ENCODE data around the gene SINHCAF. TPM values are rescaled to one million over a fixed set of nuclear protein-coding genes. Genes with fewer than 3 reads are reported as not detected.

The SINHCAF gene
- polyA plus RNA-seq, 1 donor from 2014 or later = 80.5 TPM

DNA sequence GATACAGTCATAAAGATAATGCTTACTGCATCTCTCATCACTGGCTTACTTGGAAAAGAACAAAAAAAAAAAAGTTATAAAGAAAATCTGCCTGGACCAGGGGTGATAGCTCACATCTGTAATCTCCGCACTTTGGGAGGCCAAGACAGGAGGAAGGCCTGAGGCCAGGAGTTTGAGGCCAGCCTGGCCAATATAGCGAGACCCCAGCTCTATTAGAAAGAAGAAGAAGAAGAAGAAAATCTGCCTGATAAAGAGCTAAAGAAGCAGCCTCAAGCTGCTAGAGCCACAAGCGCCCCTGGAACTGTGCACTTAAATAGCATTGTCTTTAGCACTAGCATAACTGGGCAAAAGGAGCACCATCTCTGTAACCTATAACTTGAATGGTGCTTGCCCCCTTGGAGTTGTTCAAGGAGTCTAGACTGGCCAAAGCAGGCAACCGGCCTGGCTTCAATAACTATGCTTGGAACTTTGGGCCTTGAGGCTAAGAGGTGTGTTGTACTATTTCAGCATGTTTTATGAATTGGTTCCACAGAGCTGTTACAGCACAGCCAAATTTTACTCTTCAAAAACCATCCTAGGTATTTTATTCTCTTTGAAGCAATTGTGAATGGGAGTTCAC, 53.2 kb downstream of the SINHCAF start:
- no peak overlapping the region for H3K4me3 ChIP-seq (ENCODE audit: low read length)
- no peaks in the 10 kb centered on the region for H4K20me1 ChIP-seq (ENCODE audit: insufficient read depth)
- no peak for TF ChIP-seq POLR2AphosphoS5 (IDR thresholded peaks at IDR 0.05)
- no peak for TF ChIP-seq EP300 (conservative IDR thresholded peaks at IDR 0.05; ENCODE audit: poor library complexity, severe bottlenecking)
- no peak for TF ChIP-seq EZH2 (IDR thresholded peaks at IDR 0.05; ENCODE audit: borderline replicate concordance, insufficient read depth, low read length, poor library complexity, severe bottlenecking)
- TF ChIP-seq, protein P1, sequence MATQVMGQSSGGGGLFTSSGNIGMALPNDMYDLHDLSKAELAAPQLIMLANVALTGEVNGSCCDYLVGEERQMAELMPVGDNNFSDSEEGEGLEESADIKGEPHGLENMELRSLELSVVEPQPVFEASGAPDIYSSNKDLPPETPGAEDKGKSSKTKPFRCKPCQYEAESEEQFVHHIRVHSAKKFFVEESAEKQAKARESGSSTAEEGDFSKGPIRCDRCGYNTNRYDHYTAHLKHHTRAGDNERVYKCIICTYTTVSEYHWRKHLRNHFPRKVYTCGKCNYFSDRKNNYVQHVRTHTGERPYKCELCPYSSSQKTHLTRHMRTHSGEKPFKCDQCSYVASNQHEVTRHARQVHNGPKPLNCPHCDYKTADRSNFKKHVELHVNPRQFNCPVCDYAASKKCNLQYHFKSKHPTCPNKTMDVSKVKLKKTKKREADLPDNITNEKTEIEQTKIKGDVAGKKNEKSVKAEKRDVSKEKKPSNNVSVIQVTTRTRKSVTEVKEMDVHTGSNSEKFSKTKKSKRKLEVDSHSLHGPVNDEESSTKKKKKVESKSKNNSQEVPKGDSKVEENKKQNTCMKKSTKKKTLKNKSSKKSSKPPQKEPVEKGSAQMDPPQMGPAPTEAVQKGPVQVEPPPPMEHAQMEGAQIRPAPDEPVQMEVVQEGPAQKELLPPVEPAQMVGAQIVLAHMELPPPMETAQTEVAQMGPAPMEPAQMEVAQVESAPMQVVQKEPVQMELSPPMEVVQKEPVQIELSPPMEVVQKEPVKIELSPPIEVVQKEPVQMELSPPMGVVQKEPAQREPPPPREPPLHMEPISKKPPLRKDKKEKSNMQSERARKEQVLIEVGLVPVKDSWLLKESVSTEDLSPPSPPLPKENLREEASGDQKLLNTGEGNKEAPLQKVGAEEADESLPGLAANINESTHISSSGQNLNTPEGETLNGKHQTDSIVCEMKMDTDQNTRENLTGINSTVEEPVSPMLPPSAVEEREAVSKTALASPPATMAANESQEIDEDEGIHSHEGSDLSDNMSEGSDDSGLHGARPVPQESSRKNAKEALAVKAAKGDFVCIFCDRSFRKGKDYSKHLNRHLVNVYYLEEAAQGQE (IDR thresholded peaks at IDR 0.05; ENCODE audit: borderline replicate concordance) = no peak
- TF ChIP-seq, protein P2, sequence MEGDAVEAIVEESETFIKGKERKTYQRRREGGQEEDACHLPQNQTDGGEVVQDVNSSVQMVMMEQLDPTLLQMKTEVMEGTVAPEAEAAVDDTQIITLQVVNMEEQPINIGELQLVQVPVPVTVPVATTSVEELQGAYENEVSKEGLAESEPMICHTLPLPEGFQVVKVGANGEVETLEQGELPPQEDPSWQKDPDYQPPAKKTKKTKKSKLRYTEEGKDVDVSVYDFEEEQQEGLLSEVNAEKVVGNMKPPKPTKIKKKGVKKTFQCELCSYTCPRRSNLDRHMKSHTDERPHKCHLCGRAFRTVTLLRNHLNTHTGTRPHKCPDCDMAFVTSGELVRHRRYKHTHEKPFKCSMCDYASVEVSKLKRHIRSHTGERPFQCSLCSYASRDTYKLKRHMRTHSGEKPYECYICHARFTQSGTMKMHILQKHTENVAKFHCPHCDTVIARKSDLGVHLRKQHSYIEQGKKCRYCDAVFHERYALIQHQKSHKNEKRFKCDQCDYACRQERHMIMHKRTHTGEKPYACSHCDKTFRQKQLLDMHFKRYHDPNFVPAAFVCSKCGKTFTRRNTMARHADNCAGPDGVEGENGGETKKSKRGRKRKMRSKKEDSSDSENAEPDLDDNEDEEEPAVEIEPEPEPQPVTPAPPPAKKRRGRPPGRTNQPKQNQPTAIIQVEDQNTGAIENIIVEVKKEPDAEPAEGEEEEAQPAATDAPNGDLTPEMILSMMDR (IDR thresholded peaks at IDR 0.05; ENCODE audit: poor library complexity, severe bottlenecking) = no peak
- TF ChIP-seq RAD21 (conservative IDR thresholded peaks at IDR 0.05) = no peak
- no peak for TF ChIP-seq MXI1 (conservative IDR thresholded peaks at IDR 0.05; ENCODE audit: poor library complexity, severe bottlenecking)
- no peak for TF ChIP-seq SMC3 (conservative IDR thresholded peaks at IDR 0.05; ENCODE audit: poor library complexity)
- no peak for TF ChIP-seq TAF1 (IDR thresholded peaks at IDR 0.05; ENCODE audit: low read depth)
- H3K36me3 ChIP-seq (ENCODE audit: insufficient read depth, low read length) = no peaks in the 10 kb centered on the region
- no peak overlapping the region for H3K27ac ChIP-seq (ENCODE audit: low read length)
- no peak overlapping the region for H3K9ac ChIP-seq (ENCODE audit: low read length)
- no peak overlapping the region for H2AFZ ChIP-seq (ENCODE audit: low read depth, low read length)
- no peaks in the 10 kb centered on the region for H3K27me3 ChIP-seq (ENCODE audit: insufficient read depth, low read depth, low read length)
- no peaks in the 10 kb centered on the region for H3K79me2 ChIP-seq (replicated peaks; ENCODE audit: insufficient read depth, low read length)
- H3K4me2 ChIP-seq (ENCODE audit: low read length) = no peak overlapping the region
- no peaks in the 10 kb centered on the region for H3F3A ChIP-seq (ENCODE audit: insufficient read depth, low read length, poor library complexity, severe bottlenecking)
- no peaks in the 10 kb centered on the region for H3K9me2 ChIP-seq (ENCODE audit: insufficient read depth, low read length)
- no peaks in the 10 kb centered on the region for H3K9me3 ChIP-seq (ENCODE audit: low read length)

DNA sequence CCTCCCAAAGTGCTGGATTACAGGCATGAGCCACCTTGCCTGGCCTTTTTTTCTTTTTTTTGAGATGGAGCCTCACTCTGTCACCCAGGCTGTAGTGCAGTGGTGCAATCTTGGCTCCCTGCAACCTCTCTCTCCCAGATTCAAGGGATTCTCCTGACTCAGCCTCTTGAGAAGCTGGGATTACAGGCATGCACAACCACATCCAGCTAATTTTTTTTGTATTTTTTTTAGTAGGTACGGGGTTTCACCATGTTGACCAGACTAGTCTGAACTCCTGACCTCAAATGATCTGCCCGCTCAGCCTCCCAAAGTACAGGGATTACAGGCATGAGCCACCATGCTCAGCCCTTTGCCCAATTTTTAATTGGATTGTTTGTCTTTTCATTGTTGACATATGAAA, 58.0 kb downstream of the SINHCAF start:
- no peaks in the 10 kb centered on the region for H3K9me2 ChIP-seq (ENCODE audit: insufficient read depth, low read length)
- H3K4me2 ChIP-seq (ENCODE audit: low read length) = no peak overlapping the region
- H4K20me1 ChIP-seq (ENCODE audit: insufficient read depth) = no peaks in the 10 kb centered on the region
- no peak overlapping the region for H3K4me3 ChIP-seq (ENCODE audit: low read length)
- H3K9me3 ChIP-seq (ENCODE audit: low read length) = no peaks in the 10 kb centered on the region
- no peak overlapping the region for H2AFZ ChIP-seq (ENCODE audit: low read depth, low read length)
- no peak overlapping the region for H3K9ac ChIP-seq (ENCODE audit: low read length)
- H3K27ac ChIP-seq (ENCODE audit: low read length) = no peak overlapping the region
- TF ChIP-seq MXI1 (conservative IDR thresholded peaks at IDR 0.05; ENCODE audit: poor library complexity, severe bottlenecking) = no peak
- no peak for TF ChIP-seq SMC3 (conservative IDR thresholded peaks at IDR 0.05; ENCODE audit: poor library complexity)
- no peak for TF ChIP-seq RAD21 (conservative IDR thresholded peaks at IDR 0.05)
- TF ChIP-seq, protein P1 (IDR thresholded peaks at IDR 0.05; ENCODE audit: borderline replicate concordance) = no peak
- TF ChIP-seq TAF1 (IDR thresholded peaks at IDR 0.05; ENCODE audit: low read depth) = no peak
- no peak for TF ChIP-seq EZH2 (IDR thresholded peaks at IDR 0.05; ENCODE audit: borderline replicate concordance, insufficient read depth, low read length, poor library complexity, severe bottlenecking)
- TF ChIP-seq, protein P2 (IDR thresholded peaks at IDR 0.05; ENCODE audit: poor library complexity, severe bottlenecking) = no peak
- TF ChIP-seq EP300 (conservative IDR thresholded peaks at IDR 0.05; ENCODE audit: poor library complexity, severe bottlenecking) = no peak
- H3K36me3 ChIP-seq (ENCODE audit: insufficient read depth, low read length) = no peaks in the 10 kb centered on the region
- no peaks in the 10 kb centered on the region for H3K27me3 ChIP-seq (ENCODE audit: insufficient read depth, low read depth, low read length)
- no peaks in the 10 kb centered on the region for H3F3A ChIP-seq (ENCODE audit: insufficient read depth, low read length, poor library complexity, severe bottlenecking)
- no peaks in the 10 kb centered on the region for H3K79me2 ChIP-seq (replicated peaks; ENCODE audit: insufficient read depth, low read length)

All from neural cell (in vitro differentiated cells).